ENCODE measurements around the gene BACE2.
A peak's percentile ranks its signal among the peaks of the same experiment; 100 is the strongest.

The BACE2 gene

DNA sequence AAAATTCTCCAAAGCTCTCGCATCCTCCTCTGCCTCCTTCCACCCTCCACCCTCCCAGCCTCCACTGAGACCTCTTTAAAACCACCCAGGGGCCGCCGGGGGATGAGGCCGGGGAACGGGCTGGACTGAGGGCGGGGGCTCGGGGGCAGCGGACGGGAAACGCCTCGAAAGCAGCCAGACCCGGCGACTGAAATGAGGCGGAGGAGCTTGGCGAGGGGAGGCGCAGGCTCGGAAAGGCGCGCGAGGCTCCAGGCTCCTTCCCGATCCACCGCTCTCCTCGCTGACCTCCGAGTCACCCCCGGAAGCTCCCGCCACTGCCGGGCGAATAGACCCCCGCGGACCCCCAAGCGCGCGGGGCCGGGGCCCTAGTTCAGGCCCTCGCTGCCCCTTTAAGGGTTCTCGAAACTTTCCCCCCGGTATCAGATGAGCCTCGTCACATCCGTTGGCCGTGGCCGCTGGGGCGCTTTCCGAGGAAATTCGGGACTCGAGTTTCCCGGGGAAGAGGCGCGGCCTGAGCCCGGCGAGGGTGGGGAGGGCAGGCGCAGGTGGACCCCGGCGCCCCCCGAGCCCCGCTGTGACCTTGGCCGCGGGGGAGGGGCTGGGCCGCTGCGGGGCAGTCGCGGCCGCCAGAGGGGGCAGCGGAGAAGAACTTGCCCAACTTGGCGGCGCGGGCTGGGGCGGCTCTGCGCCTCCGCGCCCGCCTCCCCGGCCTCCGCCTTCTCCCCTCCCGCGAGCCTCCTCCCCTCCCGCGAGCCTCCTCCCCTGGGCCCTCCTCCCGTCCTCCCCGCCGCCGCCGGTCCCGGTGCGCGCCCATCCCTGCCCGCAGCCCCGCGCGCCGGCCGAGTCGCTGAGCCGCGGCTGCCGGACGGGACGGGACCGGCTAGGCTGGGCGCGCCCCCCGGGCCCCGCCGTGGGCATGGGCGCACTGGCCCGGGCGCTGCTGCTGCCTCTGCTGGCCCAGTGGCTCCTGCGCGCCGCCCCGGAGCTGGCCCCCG is at the start of gene BACE2:
Gene BACE2 (plus strand): TSS at position 813 of the 995 bp plus-strand sequence. CDS start 104 bp downstream, at position 917.
- peak; percentile 18 for DNase-seq

DNA sequence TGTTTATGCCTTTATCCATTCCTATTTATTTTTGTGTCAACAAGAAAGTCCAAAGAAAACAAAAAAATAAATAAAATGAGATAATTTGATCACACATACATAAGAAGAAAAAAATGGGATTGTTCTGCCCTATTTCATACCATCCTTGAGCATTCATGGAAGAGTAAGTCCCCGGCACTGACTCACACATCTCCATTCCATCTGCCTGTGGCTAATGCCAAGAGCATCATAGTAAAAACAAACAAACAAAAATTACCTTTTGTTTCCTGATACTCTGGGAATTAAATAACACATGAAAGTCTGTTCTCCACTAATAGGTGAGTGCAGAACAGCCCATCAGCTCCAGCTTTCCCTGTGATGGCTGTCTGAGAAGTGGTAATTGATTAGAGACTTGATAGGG is 48.1 kb upstream of the BACE2 start:
- DNase-seq: no peak

DNA sequence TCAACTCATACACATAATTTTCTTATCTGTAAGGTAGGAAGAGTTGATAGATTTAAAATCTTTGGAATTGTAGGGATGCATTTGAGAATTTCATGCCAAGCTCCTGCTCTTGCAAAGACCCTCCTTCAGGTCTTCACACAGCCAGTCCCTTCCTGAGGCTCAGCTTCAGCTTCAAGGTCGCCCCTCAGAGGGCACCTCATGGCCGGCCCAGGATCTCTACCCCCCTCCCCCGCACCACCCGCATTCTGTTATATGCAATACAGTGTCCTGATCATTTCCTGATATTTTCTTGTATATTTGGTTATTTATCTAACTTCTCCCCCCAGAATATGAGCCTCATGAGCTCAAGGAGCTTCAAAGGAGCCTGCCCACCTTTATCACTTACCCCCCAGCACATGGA is 47.0 kb upstream of the BACE2 start:
- DNase-seq: no peak

DNA sequence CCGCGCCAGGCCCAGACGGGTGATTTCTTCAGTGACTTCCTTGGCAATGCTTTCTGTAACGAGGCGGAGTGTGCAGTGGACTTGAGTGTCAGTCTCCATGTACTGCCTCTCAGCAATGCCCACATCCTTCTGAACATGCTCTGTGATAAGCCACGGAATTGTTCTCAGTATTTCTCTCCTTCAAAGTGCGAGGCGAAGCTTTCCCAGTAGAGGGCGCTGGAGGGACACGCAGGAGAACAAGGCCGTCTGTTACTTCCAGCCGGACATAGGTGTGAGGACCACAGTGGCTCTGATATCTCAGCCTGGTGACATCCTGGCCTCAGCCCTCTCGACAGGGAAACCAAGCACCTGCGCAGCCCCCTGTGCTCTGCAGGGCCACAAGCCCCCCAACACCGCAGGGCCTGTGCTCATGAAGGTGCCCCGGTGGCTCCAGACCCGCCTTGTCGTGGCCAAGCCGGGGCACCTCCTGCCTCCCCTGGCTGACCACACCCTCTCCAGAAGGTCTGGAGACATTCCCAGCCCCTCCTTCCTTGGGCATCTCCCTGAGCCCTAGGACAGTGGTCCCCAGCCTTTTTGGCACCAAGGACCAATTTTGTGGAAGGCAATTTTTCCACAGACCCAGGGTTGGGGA is 46.1 kb upstream of the BACE2 start:
- DNase-seq: peak; percentile 58

DNA sequence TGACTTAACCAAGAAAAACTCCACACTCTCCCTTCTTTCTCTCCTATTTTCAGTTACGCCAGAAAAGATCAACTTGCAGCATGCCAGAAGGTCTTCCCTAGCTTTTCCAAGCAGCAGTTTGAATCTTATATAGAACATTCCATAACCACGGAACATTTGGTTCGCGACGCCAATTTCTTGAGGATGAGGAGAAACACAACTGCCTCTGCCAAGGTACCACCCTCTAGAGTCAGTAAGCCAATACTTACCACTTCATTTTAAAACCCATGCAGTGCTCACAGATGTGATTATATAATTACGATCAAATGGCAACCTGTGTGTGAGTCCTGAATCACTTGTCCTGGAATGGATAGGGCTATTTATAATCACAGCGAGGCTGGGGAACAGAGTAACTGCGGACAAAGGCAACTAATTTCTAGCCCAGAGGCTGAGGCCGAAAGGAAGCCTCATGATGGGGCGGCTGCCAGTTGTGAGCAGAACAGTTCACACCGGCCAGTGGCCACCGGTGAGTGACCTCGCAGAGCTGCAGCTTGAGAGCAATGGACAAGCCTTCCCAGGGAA is 43.2 kb upstream of the BACE2 start:
- DNase-seq: no peak

DNA sequence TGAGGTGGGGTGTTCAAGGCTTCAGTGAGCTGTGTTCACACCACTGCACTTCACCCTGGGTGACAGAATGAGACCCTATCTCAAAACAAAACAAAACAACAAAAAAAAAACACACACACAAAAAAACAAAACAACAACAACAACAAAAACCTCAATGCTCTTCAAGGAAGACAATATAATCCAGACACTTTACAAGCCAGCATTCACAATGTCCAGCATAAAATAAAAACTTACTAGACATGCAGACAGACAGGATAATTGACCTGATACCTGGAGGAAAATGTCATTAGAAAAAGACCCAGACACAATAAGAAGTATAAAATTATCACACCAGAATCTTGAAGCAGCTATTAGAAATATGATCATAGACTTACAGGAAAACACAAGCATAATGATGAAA is 39.0 kb upstream of the BACE2 start:
- no peak for DNase-seq

DNA sequence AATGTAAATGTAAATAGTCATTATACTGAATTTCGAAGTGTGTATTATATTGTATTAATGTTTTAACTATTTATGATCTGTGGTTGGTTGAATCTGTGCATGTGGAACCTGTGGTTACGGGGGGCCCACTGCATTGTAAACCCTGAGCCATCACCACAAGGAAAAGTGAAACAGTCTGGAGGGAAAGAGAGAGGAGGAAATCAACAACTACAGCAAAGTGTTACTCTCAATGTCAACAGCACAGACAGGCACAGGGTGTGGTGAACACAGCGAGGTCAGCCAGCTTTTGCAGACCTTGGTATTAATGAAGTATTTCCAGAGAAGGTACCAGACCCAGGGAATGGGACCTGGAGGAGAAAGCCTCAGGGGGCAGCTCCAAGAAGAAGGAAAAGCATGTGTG is 37.1 kb upstream of the BACE2 start:
- no peak for DNase-seq

DNA sequence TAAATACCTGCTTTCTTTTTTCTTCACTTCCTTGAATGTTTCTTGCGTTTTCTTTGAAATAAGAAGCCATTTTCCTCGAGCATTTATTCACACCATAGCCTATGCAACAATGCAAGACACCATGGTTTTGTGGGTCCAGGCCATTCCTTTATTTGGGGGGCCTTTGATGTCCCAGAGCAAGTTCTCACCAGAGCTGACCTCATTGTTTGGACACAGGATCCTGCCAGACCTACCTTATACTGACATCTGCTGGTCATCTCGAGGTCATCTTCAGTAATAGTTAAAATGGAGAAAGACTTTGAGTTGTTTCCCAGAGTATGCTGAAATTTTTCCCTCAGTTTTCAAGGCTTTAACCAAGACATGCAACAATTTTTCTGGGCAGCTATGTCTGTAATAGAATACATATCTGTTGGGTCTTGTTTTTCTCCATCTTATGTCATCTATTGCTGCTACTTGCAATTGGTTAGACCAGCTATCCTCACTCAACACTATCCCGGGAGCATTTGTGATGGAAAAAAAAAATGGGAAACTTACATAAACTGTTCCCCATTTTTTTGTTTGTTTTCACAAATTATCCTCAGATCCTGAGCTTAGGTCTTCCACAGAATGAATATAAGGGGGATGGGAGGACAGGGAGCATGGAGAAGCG is 34.0 kb upstream of the BACE2 start:
- DNase-seq: peak; percentile 14

DNA sequence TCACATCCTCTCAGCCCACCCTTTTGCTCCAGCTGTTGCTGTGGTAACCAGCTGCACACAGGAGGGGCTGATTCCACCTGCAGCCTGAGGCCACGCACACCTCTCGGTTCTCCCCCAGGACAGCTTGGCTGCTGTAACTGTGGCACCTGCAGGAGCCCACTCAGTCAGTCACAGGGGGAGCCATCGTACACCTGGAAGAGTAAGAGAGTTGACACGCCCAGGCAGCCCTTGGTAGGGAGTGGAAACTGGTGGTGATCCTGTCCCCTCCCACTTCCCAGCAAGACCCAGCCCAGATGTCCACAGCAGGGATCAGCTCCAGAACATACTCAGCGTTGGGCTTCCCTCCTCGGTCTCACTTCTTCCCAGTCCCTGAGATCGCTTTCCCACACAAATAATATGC is 32.2 kb upstream of the BACE2 start:
- DNase-seq: no peak

DNA sequence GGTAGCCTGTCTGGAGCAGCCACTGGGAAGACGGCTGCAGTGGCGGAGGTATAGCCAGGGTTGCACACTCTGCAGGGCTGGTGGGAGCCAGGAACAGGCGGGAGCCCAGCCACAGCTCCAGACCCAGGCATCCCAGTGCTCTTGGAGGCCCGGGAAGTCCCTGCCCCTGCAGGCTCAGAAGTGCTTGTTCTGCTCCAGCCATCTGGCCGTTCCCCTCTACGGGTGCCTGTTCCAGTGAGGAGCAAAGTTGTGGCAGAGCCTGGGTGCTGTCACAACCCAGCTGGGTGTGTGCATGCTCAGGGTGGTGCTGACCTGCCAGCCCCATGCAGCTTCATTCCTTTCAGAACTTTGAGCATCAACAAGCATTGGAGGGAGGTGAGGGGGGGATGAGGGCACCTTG is 31.7 kb upstream of the BACE2 start:
- DNase-seq: no peak

DNA sequence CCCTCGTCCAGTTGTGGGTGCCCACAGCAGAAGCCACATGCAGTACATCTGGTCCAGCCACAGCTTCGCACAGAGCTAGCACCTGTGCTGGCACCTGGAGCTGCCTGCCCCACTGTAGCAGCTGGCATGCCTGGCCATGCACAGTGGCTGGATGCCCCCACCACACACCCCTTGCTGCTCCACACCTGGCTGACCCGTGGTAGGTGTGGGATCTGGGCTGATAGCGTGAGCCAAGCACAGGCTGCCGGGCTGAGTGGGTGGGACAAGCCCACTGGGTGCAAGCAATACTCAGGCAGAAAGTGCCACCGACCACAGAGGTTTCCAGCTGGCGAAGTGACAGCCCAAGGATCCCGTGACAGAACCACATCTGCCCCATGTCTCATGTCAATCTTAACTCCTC is 30.6 kb upstream of the BACE2 start:
- DNase-seq: no peak

DNA sequence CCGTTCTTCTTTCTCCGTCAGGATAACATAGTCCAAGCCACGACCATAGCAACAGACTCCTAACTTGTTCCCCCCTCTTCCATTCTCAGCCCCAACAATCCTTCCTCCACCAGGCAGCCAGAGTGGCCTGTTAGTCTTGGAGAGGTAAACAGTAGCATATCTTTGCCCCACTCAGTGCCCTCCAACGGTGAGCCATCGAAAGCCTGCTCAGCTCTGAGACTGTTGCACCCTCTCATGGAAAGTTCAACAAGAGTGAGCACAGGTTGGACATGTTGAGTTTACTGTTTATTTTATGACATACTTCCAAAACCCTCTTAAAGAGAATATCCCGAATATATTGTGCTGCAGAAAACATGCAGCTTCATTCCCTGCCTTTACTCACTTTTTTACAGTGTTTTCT is 30.1 kb upstream of the BACE2 start:
- DNase-seq: no peak

DNA sequence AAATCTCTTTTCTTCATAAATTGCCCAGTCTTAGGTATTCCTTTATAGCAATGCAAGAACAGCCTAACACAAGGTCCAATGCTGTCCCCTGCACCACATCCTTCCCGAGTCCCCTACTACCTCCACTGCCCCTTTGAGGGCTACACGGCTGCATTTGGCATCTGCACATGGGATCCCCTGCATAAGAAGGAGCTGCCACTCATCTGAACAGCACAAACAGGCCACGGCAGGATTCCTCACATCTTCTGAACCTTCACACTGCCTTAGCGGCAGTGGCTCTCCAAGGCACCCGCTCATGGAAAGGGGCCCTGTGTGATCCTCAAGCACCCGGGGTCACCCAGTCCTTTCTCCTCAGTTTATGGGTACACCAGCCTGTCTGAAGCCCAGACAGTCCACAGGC is 29.2 kb upstream of the BACE2 start:
- DNase-seq: no peak

DNA sequence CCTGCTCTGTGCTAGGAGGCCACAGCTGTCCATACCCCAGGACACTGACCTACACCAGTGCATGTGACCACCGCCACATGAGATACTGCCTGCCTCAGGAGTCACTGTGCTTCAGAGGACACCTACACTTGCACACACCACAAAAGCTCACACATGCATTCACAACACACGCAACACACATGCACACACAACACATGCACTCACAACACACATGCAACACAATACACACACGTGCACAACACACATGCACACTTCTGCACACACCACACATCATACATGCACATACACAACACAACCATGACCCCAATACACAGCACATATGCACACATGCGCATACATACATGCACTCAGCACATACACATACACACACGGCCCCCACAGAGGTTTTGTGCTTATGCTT is 28.7 kb upstream of the BACE2 start:
- DNase-seq: no peak

DNA sequence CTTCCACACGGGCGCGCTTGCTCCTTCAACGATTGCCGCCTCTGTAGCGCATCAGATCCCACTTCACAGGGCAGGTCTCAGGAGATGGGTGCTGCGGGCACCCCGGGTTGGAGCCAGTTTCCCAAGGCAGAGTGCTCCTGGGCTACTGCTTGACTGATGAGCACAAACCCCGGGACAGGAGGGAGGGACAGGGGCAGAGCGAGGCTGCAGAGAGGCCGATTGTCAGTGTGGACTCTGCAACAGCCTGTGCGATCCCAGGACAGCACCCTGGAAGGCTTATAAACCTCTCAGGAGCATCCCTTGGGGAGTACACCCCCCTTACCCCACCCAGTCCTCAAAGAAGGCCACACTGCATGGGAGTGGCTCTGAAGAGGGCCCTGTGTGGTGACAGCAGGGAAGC is 28.0 kb upstream of the BACE2 start:
- DNase-seq: no peak

DNA sequence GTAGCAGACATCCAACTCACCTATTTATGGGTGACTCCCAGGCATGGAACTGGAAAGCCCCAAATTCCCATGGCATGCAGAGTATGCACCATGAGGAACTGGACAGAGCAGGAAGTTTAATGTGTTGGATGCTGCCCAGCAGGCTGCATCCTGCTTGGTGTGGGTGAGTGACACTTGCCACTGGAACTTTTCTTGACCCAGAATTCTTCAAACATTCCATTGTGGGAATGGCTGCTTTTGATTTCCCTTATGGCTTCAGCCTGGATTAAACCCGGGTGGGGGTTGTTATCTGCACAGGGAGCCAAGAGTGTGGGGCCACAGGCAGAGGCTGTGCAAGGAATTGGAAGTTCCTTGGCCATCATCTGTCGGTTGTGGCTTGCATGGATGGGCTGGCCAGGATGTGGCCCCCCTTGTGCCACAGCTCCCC is 26.9 kb upstream of the BACE2 start:
- DNase-seq: no peak

DNA sequence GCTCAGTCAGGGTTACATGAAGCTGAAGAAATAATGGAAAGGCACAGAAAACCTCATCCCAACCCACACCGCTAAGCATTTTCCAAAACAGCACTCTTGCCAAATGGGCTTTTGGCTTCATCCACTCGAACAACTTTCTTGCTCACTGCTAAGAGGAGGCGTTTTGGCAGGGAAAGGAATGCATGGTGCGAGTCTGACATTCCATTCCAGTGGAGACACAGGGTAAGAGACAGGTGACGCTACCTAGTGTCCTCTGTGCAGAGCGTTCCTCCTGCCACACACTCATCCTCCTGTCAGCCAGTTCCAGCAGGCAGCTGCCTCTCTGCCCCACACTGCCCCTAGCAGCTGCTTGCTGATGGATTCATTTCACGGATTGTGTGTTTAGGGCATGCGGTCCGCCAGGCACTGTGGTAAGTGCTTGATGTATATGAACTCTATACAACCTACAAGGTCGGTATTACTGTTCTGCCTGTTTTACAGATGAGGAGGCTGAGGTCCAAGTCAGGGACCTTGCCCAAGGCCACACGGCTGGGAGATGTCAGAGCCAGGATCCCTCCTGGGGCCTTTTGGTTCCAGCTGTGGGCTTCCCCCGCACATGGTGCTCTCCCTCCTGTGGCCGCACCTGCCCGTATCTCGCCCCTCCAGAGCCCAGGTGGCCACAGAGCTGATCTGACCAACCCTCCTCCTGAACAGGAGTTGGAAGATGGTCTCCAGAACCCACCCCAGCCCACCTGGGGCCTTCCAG is 25.7 kb upstream of the BACE2 start:
- no peak for DNase-seq

DNA sequence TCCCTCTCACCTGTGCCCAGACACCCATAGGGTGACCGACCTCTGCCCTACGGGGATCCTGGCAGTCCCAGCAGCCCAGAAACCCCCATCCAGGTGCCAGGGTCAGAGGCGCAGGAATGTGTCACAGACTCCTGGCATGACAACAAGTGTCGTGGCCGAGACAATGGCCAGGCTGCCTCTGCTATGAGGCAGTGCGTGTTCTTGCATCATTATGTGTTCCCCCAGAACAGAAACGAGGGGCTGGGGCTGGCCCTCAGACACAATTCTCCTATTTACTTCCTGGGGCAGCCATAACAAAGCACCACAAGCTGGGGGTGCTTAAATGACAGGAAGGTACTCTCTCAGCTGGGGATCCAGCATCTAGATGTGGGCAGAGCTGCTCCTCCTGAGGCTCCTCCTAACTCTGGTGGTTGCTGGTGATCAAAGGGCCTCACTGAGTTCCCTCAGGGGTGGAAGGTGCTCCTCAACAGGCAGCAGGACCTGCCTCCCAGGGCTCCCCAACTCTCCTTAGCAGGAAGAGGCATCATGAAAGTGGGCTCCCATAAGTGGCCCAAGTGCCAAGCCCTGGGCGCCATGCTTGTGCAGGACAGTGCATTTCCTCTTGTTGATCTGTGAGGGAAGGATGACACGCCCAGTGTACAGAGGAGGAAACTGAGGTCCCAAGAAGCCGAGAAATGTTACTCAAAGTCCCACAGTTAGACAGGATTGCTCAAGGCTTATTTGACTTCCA is 24.2 kb upstream of the BACE2 start:
- no peak for DNase-seq

DNA sequence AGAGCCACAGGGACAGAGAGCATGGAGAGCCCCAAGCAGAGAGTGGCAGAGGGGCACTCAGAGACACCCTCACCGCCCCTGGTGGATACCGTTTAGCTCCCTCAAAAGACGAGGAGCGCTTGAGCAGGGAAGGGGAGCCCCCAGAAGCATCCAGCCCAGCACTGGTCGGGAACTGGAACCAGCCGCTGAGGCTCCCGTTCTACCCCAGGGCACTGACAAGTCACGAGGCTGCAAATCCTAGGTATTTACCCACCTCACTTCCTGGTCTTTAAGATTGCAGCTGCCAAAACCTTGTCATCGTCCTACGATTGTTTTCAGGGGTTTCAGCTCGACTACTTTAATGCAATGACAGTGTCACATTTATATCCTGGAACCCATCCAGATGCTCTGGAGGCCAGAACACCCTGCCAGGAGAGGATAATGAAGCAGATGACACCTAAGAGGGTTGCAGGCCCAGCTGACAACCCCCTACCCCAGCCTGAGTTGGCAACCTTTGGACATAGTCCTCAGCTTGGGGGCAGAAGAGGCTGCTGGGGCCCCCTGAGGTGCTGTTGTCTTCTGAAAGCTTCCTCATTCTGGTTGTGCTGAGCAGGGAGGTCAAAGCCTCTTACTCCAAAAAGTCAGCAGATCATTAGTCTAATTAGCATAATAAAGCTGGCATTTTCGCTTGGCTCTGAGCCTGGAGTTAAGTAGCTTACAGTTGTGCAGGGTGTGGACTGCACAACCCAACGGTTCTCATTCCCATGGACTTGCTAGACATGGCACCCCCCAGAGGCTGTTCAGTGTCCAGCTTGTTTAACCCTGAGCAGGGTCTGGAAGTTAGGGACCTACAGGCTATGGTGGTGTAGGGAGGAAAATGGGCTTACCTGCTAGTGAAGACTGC is 20.6 kb upstream of the BACE2 start:
- DNase-seq: peak; percentile 54

DNA sequence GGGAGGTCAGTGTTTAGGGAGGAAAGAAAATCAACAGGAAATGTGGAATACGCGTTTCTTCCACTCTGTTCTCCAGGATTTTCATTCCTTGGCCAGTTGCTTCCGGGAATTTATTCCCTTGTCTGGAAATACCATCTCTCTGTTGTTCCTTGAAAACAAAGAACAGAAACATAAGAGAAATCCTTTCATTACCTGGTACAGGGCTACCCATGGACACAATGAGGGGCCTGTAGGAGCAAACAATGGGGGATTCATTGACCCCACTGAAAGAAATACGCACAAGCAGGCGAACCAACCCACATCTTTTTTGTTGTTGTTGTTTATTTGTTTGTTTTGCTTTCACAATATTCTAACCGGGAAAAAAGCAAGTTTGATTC is 20.0 kb upstream of the BACE2 start:
- DNase-seq: no peak

DNA sequence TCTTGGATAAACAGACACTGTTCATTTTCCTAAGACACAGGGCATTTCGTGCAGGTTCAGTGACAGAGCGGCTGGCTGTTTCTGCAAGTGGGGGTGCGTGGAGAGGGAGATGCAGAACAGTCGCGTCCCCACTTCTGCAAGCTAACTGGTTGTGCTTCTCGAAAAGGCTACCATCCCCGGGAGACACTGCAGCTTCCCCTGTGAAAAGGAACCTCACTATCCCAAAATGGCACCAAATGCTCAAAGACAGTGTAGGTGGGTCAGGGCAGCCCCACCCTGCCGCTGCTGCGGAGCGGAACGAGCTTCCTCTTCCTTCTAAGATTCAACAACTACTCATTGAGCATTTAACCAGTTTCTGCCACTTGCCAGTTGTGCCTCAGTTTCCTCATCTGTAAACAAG is 19.2 kb upstream of the BACE2 start:
- DNase-seq: no peak

Measured in NCI-H748 treated with DMSO at 0.1 percent for 48 hours (cell line).